Right atrium auricular region (tissue), 2 donors: ENCODE measurements around the gene JAZF1. TPM values are rescaled to one million over a fixed set of nuclear protein-coding genes. Genes with fewer than 3 reads are reported as not detected.

ENCODE experiments used
- DNase-seq: peaks from one replicate; pipeline ENCODE4 v3.0.0-alpha.2; 2019; ENCODE audit warnings: low spot score
- H3K27ac ChIP-seq, 2 donors: fragments of 200-600 bp; sonication (generic); 1 replicate in 1 of 2; 2 replicates in 1 of 2; pipeline ENCODE4 v1.5.1; 2016 to 2019
- H3K27me3 ChIP-seq, 2 donors: fragments of 200-600 bp; sonication (generic); one replicate each; pipeline versions ENCODE4 v1.5.1 to v1.6.0; 2017 to 2019
- H3K36me3 ChIP-seq: fragments of 200-600 bp; sonication (generic); one replicate; pipeline ENCODE4 v1.5.1; 2016
- H3K4me1 ChIP-seq, 2 donors: fragments of 200-600 bp; sonication (generic); one replicate each; pipeline versions ENCODE4 v1.5.1 to v1.6.0; 2017 to 2019
- H3K4me3 ChIP-seq, 2 donors: fragments of 200-600 bp; sonication (generic); 1 replicate in 1 of 2; 2 replicates in 1 of 2; pipeline ENCODE4 v1.5.1; 2017 to 2019; ENCODE audit warnings: mild to moderate bottlenecking in 1 of 2, moderate library complexity in 1 of 2
- H3K9me3 ChIP-seq, 2 donors: fragments of 200-600 bp; sonication (generic); one replicate each; pipeline ENCODE4 v1.5.1; 2019
- CTCF ChIP-seq, 2 donors: fragments of 200-600 bp; sonication (generic); IDR thresholded peaks; one replicate each; pipeline ENCODE4 v1.5.1; 2019; ENCODE audit warnings: antibody characterized with exemption in 2 of 2
- total RNA-seq, 2 donors: library from RNA; depleted of rRNA; stranded (reverse); fragments of >200 nt; gene quantifications; one replicate each; pipeline ENCODE4 v1.1.0, GENCODE V29; 2016

The JAZF1 gene
- total RNA-seq, 2 donors from 2014 or later, result 13.2 to 18.5 TPM

- H3K27ac ChIP-seq, result no peak overlapping the region
- no peaks in the 10 kb centered on the region for H3K36me3 ChIP-seq
- no peaks in the 10 kb centered on the region for H3K27me3 ChIP-seq
- H3K4me1 ChIP-seq, result peaks cover 0 to 4% of the 10 kb centered on the region in 2 donors
- H3K9me3 ChIP-seq, result no peaks in the 10 kb centered on the region
- no peak overlapping the region for H3K4me3 ChIP-seq
- DNase-seq, result no peak
- TF ChIP-seq CTCF (IDR thresholded peaks at IDR 0.05), result no peak
Observed at GRCh38 chr7:28170701-28171100, 9.9 kb downstream of the JAZF1 start.

- H3K4me3 ChIP-seq, result no peak overlapping the region
- DNase-seq, result no peak
- H3K36me3 ChIP-seq, result no peaks in the 10 kb centered on the region
- no peak overlapping the region for H3K27ac ChIP-seq
- H3K9me3 ChIP-seq, result no peaks in the 10 kb centered on the region
- H3K27me3 ChIP-seq, result no peaks in the 10 kb centered on the region
- peaks cover 0 to 5% of the 10 kb centered on the region in 2 donors for H3K4me1 ChIP-seq
- TF ChIP-seq CTCF (IDR thresholded peaks at IDR 0.05), result no peak
Observed at GRCh38 chr7:28169230-28169629, 11.4 kb downstream of the JAZF1 start.

GRCh38 chr7:28168393-28169158 lies 12.0 kb downstream of the JAZF1 start:
- Histone ChIP-seq H3K4me3 (no peak overlapping the region), H3K36me3 (no peaks in the 10 kb centered on the region), H3K9me3 (no peaks in the 10 kb centered on the region), H3K27ac (no peak overlapping the region), H3K27me3 (no peaks in the 10 kb centered on the region), H3K4me1 (peaks cover 0 to 5% of the 10 kb centered on the region in 2 donors)
- no peak for DNase-seq
- TF ChIP-seq CTCF (IDR thresholded peaks at IDR 0.05), result no peak

GRCh38 chr7:28166982-28167715 lies 13.4 kb downstream of the JAZF1 start:
- Histone ChIP-seq H3K27ac (no peak overlapping the region), H3K9me3 (no peaks in the 10 kb centered on the region), H3K4me3 (no peak overlapping the region), H3K27me3 (no peaks in the 10 kb centered on the region), H3K4me1 (peaks cover 0 to 5% of the 10 kb centered on the region in 2 donors), H3K36me3 (no peaks in the 10 kb centered on the region)
- no peak for DNase-seq
- no peak for TF ChIP-seq CTCF (IDR thresholded peaks at IDR 0.05)

GRCh38 chr7:28165961-28166955 lies 14.3 kb downstream of the JAZF1 start:
- Histone ChIP-seq H3K27me3 (no peaks in the 10 kb centered on the region), H3K36me3 (no peaks in the 10 kb centered on the region), H3K27ac (no peak overlapping the region), H3K4me3 (no peak overlapping the region), H3K9me3 (no peaks in the 10 kb centered on the region), H3K4me1 (peaks cover 0 to 5% of the 10 kb centered on the region in 2 donors)
- TF ChIP-seq CTCF (IDR thresholded peaks at IDR 0.05), result no peak
- DNase-seq, result no peak
